Measurements from ENCODE around the gene PDE6A. TPM values are rescaled to one million over a fixed set of nuclear protein-coding genes. Genes with fewer than 3 reads are reported as not detected.

PDE6A gene
- total RNA-seq, 6 experiments from 2014 or later: not detected

DNA sequence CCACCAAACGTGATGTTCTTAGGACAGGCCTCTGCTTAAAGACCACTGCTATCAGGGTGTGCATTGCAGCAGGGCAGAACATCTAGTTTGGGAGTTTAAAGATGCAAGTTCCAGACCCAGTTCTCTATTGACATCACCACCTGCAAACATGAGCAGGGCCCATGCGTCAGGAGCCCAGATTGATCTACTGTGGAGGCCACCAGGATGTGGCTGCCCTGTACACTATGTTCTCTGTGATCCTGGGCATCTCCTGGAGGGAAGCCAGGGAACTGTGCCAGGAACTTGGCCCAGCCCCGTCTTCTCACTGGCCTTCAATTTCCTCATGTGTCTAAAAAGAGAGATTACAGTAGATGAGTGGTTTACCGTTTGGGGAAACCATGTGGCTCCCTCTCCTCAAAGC is 87.1 kb downstream of the PDE6A start:
- Mint-ChIP-seq H3K4me3 (no peak overlapping the region), H3K36me3 (ENCODE audit: low read depth) (no peaks in the 10 kb centered on the region), H3K9me3 (no peaks in the 10 kb centered on the region), H3K27ac (no peak overlapping the region), H3K4me1 (ENCODE audit: low read depth) (no peaks in the 10 kb centered on the region), H3K27me3 (ENCODE audit: insufficient read depth) (peaks cover 27% of the 10 kb centered on the region)
- DNase-seq: no peak
- TF ChIP-seq, protein P1, sequence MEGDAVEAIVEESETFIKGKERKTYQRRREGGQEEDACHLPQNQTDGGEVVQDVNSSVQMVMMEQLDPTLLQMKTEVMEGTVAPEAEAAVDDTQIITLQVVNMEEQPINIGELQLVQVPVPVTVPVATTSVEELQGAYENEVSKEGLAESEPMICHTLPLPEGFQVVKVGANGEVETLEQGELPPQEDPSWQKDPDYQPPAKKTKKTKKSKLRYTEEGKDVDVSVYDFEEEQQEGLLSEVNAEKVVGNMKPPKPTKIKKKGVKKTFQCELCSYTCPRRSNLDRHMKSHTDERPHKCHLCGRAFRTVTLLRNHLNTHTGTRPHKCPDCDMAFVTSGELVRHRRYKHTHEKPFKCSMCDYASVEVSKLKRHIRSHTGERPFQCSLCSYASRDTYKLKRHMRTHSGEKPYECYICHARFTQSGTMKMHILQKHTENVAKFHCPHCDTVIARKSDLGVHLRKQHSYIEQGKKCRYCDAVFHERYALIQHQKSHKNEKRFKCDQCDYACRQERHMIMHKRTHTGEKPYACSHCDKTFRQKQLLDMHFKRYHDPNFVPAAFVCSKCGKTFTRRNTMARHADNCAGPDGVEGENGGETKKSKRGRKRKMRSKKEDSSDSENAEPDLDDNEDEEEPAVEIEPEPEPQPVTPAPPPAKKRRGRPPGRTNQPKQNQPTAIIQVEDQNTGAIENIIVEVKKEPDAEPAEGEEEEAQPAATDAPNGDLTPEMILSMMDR (IDR thresholded peaks at IDR 0.05): no peak

DNA sequence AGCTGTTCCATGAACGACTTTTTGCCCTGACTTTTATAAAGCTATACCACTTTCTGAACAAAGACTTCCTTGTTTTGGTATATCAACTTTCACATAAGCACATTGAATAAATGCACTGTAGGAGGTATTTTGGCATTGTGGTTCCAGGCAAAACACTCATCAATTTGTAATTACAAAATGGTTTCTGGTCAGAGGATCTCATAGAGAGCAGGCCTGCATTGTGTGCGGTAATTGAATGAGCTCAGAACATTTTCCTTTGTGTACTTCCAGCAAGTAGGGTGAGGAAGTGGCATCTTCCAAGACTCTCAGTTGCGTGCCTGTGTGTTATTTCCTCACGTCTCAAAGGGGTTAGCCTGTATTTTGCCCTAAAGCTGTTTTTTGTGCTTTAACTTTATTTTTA is 89.2 kb downstream of the PDE6A start:
- TF ChIP-seq, protein P1 (IDR thresholded peaks at IDR 0.05): no peak
- Mint-ChIP-seq H3K27me3 (ENCODE audit: insufficient read depth) (peaks cover 31% of the 10 kb centered on the region), H3K9me3 (no peaks in the 10 kb centered on the region), H3K36me3 (ENCODE audit: low read depth) (no peaks in the 10 kb centered on the region), H3K27ac (no peak overlapping the region), H3K4me3 (no peak overlapping the region), H3K4me1 (ENCODE audit: low read depth) (no peaks in the 10 kb centered on the region)
- DNase-seq: no peak

DNA sequence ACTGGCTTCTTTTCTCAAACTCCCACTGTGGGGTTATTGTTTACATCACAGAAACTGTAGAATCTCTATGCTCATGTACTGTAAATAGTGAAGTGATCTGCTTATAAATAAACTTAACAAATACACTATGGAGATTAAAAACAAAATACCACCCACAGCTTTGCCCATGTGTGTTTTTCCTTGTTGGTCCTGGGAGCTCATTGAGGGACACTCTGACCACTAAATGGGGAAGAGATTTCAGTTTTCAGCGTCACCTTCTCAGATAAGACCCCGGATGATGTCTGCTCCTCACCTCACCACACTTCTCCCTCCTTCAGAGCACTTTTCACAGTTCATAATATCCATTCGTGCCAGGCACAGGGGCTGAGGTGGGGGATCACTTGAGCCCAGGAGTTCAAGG is 89.7 kb downstream of the PDE6A start:
- TF ChIP-seq, protein P1 (IDR thresholded peaks at IDR 0.05): no peak
- Mint-ChIP-seq H3K9me3 (no peaks in the 10 kb centered on the region), H3K4me3 (no peak overlapping the region), H3K27me3 (ENCODE audit: insufficient read depth) (peaks cover 31% of the 10 kb centered on the region), H3K4me1 (ENCODE audit: low read depth) (no peaks in the 10 kb centered on the region), H3K27ac (no peak overlapping the region), H3K36me3 (ENCODE audit: low read depth) (no peaks in the 10 kb centered on the region)
- no peak for DNase-seq

DNA sequence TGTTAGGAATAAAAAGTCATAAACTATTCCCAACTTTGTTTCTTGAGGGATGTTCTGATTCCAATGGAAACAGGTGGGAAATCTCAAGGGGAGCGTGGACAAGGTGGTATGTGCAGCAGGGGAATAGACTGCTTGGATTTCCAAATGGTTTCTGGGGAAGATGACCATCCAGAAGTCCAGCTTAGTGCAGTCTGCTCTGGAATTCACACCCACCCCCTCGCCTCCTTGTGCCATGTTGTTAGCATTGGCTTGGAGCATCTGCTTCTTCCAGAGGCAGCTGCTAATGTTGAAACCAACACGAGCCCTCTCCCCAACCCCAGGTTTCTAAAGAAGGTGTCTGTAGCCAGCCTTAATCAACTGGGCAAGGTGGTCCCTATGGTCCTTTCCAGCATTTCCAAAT is 90.9 kb downstream of the PDE6A start:
- DNase-seq: no peak
- H3K27me3 Mint-ChIP-seq (ENCODE audit: insufficient read depth): peaks cover 31% of the 10 kb centered on the region
- TF ChIP-seq, protein P1 (IDR thresholded peaks at IDR 0.05): no peak
- no peaks in the 10 kb centered on the region for H3K36me3 Mint-ChIP-seq (ENCODE audit: low read depth)
- no peaks in the 10 kb centered on the region for H3K9me3 Mint-ChIP-seq
- H3K4me3 Mint-ChIP-seq: no peak overlapping the region
- no peaks in the 10 kb centered on the region for H3K4me1 Mint-ChIP-seq (ENCODE audit: low read depth)
- no peak overlapping the region for H3K27ac Mint-ChIP-seq

DNA sequence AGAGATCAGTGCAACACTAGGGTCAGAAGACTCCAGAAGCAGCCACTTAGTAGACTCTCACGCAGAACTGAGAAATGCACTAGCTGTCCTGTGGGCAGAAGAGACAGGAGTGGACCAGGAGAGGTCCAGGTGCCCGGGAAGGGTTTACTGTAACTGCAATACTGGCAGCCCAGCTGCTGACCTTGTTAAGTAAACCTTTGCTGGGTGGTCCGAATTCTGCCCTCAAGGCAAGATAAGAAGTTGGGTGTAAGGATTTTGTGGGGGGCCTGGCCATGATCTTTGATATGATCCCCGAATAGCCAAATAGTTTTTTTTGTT is 91.3 kb downstream of the PDE6A start:
- Mint-ChIP-seq H3K27ac (no peak overlapping the region), H3K4me1 (ENCODE audit: low read depth) (no peaks in the 10 kb centered on the region), H3K4me3 (no peak overlapping the region), H3K9me3 (no peaks in the 10 kb centered on the region), H3K27me3 (ENCODE audit: insufficient read depth) (peaks cover 31% of the 10 kb centered on the region), H3K36me3 (ENCODE audit: low read depth) (no peaks in the 10 kb centered on the region)
- no peak for DNase-seq
- TF ChIP-seq, protein P1 (IDR thresholded peaks at IDR 0.05): peak; percentile 57

DNA sequence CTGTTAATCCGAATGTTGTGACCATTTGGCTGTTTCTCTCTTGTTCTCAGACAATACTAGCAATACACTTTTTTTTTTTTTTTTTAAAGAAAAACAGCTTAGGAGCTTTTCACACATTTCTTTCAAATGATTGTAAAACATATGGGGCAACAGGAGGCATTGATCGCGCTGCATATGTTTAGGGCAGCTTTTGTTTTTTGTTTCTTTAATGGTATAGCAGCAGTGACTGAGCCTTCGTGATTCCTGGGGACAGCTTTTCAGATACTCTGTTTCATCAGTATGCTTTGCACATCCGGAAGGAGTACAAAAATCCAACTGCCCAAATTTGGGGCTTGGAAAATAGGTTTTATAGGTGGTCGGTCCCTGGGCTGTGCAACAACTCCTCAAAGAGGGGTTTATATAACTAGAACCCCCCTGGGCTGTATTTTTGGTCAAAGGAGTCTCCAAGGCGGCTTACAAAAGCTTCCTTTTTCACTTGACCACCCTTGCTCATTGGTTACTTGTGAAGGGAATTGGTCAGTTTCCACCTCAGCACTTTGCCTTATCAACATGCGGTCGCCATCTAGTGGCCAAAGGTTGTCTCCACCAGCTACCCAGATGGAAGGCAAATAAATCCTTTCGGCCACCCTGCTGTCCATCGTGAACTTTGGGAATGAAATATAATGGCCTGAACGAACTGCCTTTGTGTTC is 91.8 kb downstream of the PDE6A start:
- peaks cover 31% of the 10 kb centered on the region for H3K27me3 Mint-ChIP-seq (ENCODE audit: insufficient read depth)
- peak; percentile 62 for DNase-seq
- H3K4me1 Mint-ChIP-seq (ENCODE audit: low read depth): no peaks in the 10 kb centered on the region
- H3K4me3 Mint-ChIP-seq: no peak overlapping the region
- no peaks in the 10 kb centered on the region for H3K36me3 Mint-ChIP-seq (ENCODE audit: low read depth)
- H3K27ac Mint-ChIP-seq: no peak overlapping the region
- H3K9me3 Mint-ChIP-seq: no peaks in the 10 kb centered on the region
- TF ChIP-seq, protein P1 (IDR thresholded peaks at IDR 0.05): peak; percentile 93

Measured in HFFc6 (cell line).